ENCODE results near the gene ATP5MK. TPM values are rescaled to one million over a fixed set of nuclear protein-coding genes. Genes with fewer than 3 reads are reported as not detected.
A peak's percentile ranks its signal among the peaks of the same experiment; 100 is the strongest.
"Not testable (repeated sequence)": the region's sequence is repeated elsewhere in the genome, so short reads cannot be mapped to it uniquely, and the experiment has no call there.

ATP5MK gene
- total RNA-seq, 1 experiment from 2014 or later = 242 TPM

DNA sequence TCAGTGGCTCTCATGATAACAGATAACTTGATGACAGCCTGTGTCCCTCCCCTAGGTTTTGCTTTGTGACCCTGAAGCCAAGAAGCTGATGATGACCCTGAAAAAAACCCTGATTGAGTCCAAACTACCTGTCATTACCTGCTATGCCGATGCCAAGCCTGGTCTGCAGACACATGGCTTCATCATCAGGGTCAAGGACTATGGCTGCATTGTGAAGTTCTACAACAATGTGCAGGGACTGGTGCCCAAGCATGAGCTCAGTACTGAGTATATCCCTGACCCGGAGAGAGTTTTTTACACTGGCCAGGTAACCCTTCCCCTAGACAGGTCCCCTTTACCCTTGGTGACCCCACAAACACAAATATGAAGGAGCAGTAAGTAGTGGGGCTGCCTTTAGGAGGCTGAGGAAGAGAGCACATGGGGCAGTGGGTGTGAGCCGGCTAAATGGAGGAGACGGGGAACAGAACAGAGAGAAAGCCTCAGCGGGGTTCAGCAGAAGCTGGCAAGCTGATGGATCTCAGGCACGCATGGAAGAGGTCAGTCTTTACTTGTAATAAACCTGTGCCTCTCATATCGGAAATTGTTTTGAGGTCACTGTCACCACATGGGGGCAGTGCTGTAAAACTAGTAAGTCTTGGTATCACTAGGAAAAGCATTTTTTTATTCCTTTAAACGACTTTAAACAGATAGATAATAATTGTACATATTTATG, 20.3 kb upstream of the ATP5MK start:
- peak; percentile 29 for DNase-seq (ENCODE audit: low read depth)
- in situ Hi-C loops (cut with HindIII; ENCODE audit: low pct_unique_long_range_greater_than_20kb, low sequenced_read_pairs) = no loop called here

DNA sequence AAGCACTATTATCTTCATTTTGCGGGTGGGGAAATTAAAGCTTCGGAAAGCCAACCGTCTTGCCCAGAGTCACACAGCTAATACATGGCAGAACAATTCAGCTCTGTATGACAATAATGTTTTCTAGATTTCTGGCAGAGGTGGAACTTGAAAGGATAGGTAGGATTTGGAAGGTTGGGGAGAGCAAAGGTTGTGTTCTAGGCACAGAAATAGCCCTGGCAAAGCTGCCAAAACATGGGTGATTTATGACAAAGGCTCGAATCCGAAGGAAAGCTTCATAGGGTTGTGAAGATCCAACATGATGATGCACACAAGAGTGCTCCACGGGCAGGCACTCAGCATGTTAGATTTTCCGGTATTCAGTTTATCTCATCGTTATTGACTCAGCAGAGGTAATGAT, 19.3 kb upstream of the ATP5MK start:
- DNase-seq (ENCODE audit: low read depth) = no peak
- in situ Hi-C loops (cut with HindIII; ENCODE audit: low pct_unique_long_range_greater_than_20kb, low sequenced_read_pairs) = no loop called here

DNA sequence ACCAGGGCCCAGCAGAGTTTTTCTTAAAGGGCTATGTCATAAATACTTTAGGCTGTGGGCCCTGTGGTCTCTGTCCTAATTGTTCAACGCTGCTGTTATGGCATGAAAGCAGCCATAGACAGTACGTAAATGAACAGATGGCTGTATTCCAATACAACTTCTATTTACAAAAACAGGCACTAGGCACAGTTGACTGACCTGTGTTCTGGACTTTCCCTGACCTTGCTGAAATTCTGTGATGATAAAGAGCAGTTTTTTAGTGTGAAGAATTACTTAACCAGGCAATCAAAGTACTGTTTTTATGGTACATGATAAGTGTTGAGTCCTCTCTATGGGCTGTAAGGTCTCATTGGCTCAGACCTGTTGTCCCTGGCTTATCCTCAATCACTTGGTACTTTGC, 17.3 kb upstream of the ATP5MK start:
- in situ Hi-C loops (cut with HindIII; ENCODE audit: low pct_unique_long_range_greater_than_20kb, low sequenced_read_pairs) = no loop called here
- DNase-seq (ENCODE audit: low read depth) = no peak

DNA sequence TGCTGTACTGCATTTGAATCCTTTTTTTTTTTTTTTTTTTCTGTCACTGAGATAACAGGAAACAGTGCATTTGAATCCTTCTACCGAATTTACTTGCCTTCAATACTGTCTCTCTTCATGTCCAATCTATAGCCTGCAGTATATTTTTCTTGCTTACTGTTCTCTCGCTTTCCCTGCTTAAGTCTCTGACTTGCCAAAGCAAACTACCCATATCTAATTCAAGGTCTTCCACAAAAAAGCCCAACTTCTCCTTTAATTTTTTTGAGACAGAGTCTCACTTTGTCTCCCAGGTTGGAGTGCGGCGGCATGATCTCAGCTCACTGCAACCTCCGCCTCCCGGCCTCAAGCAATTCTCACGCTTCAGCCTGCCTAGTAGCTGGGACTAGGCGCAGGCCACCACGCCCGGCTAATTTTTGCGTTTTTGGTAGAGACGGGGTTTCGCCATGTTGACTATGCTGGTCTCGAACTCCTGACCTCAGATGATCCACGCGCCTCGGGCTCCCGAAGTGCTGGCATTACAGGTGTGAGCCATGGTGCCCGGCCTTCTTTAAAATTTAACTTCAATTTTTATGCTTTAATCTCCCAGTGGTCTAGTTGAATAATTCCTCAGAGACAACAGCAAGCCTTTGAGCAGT, 1.0 kb upstream of the ATP5MK start:
- in situ Hi-C loops (cut with HindIII; ENCODE audit: low pct_unique_long_range_greater_than_20kb, low sequenced_read_pairs) = no loop called here
- no peak for DNase-seq (ENCODE audit: low read depth)

DNA sequence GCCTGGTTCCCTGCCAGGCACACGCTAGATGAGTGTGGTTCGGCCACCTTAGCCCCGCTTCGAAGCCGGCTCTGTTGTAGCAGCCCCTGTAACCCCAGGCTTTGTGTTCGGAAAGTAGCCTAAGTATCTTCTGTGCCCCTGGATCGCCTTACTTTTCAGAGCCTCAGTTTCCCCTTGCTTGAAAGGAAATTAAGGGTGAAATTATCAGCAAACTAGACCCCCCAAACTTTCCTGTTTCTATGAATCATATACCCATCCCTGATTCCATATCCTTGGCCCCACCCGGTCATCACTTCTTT, 463 bp upstream of the ATP5MK start:
- in situ Hi-C loops (cut with HindIII; ENCODE audit: low pct_unique_long_range_greater_than_20kb, low sequenced_read_pairs) = no loop called here
- DNase-seq (ENCODE audit: low read depth) = no peak

DNA sequence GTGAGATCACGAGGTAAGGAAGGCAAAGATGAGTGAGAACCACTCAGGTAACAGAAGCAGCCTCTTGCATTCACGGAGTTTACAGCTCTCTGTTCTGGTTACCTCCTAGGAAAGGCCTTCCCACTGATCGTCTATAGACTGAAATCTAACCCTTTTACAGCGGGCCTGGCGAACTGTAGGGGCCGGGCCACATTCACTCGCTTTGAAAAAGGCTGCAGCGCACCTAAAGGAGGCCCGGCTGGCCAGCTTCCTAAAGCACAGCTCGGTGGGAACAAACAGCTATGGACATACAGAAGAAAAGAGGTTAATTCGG, 565 bp downstream of the ATP5MK start:
- DNase-seq (ENCODE audit: low read depth) = peak; percentile 16
- in situ Hi-C loops (cut with HindIII; ENCODE audit: low pct_unique_long_range_greater_than_20kb, low sequenced_read_pairs) = no loop called here

DNA sequence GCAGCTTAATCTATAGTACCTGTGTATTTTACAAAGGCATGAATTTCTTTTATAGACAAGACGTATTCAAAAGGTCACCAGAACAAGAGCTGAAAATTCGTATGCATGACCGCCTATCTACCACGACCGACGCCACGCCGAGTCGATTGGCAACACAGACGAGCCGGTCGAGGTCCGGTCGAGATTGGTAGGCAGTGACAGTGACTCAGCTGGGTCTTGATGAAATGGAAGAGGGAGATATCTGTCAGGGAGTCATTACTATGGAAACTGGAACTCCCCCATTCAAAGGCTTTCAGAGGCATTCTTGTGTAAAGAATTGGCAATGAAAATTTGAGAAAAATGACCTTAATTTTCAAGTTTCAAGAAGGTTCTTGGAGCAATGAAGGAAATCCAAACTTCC, 2.1 kb downstream of the ATP5MK start:
- in situ Hi-C loops (cut with HindIII; ENCODE audit: low pct_unique_long_range_greater_than_20kb, low sequenced_read_pairs) = no loop called here
- DNase-seq (ENCODE audit: low read depth) = peak; percentile 45

DNA sequence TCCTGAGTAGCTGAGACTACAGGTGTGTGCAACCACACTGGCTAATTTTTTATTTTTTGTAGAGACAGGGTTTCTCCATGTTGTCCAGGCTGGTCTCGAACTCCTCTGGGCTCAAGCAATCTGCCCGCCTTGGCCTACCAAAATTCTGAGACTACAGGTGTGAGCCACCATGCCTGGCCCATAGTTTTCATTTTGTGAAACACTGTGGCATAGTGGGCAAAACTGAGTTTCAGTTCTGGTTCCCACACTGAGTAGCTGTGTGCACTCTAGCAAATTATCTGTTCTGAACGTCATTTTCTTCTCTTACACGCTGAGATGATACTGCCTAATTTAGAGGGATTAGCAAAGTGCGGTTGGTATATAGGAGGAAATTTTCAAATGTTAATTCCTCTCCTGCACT, 13.5 kb downstream of the ATP5MK start:
- in situ Hi-C loops (cut with HindIII; ENCODE audit: low pct_unique_long_range_greater_than_20kb, low sequenced_read_pairs) = no loop called here
- DNase-seq (ENCODE audit: low read depth) = no peak

DNA sequence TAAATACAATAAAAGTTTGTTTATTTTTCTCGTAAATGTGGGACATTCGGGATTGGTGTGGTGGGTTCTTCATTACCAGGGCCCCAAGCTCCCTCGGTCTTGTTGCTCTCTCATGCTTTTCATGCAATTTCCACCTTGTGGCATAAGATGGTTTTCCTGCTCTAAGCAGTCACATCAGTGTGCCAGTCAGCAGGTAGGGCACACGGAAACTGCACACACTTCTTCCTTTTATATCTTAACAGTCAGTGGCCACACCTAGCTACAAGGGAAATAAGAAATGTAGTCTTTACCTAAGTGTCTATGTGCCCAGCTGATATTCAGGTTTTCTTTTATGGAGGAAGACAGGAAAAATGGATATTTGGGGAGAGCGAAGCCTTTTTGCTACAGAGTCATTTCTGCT, 22.0 kb downstream of the ATP5MK start:
- in situ Hi-C loops (cut with HindIII; ENCODE audit: low pct_unique_long_range_greater_than_20kb, low sequenced_read_pairs) = no loop called here
- no peak for DNase-seq (ENCODE audit: low read depth)

DNA sequence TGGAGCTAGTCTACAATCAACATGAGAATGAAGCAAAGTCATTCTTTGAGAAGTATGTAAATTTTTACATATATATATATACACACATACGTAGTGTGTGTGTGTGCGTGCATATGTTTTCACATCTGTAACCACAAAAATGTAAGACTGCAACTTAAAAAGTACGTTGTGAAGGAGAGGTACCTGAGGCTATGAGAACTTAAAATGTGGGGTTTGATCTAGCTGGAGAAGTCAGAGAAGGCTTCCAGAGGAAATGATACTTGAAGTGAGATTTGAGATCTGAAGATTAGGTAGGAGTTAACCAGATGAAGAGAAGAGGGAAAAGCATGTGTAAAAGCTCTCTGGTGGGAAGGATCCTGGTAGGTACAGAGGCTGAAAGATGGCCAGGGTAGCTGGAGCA, 22.7 kb downstream of the ATP5MK start:
- no peak for DNase-seq (ENCODE audit: low read depth)
- in situ Hi-C loops (cut with HindIII; ENCODE audit: low pct_unique_long_range_greater_than_20kb, low sequenced_read_pairs) = no loop called here

DNA sequence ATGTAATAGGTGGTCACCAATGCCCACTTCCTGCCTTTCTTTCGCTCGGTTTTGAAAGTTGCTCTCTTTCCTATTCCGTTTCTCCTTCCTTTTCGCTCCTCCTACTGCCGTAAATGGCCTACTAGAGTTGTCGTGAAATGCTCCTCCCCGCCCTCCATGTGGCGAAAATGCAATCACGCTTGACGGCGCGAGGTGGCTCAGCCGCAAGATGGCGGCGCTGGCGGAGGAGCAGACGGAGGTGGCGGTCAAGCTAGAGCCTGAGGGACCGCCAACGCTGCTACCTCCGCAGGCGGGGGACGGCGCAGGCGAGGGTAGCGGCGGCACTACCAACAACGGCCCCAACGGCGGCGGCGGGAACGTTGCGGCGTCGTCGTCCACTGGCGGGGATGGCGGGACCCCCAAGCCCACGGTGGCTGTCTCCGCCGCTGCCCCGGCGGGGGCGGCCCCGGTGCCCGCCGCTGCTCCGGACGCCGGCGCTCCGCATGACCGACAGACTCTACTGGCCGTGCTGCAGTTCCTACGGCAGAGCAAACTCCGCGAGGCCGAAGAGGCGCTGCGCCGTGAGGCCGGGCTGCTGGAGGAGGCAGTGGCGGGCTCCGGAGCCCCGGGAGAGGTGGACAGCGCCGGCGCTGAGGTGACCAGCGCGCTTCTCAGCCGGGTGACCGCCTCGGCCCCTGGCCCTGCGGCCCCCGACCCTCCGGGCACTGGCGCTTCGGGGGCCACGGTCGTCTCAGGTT, 28.3 kb downstream of the ATP5MK start, which contains the start of gene TAF5:
TSS of gene TAF5 (plus strand) at position 195 of the 737 bp plus-strand sequence. CDS start at position 209, 14 bp downstream.
- DNase-seq (ENCODE audit: low read depth) = peak; percentile 91
- in situ Hi-C loops (cut with HindIII; ENCODE audit: low pct_unique_long_range_greater_than_20kb, low sequenced_read_pairs) = no loop called here

DNA sequence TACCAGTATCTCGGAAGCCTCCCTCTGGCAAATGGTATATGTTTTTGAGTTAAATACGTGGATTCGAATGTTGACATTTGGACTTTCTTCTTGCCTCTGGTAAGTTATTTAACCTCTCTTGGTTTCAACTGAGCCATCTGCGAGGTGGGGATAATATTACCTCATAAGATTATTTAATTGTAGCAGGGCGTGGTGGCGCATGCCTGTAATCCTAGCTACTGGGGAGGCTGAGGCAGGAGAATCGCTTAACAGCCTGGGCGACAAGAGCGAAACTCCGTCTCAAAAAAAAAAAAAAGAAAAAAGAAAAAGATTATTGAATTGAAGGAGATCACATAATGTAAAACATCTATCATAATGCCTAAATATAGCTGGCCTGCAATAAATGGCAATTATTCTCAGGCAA, 28.9 kb downstream of the ATP5MK start:
- DNase-seq (ENCODE audit: low read depth) = no peak
- in situ Hi-C loops (cut with HindIII; ENCODE audit: low pct_unique_long_range_greater_than_20kb, low sequenced_read_pairs) = no loop called here

DNA sequence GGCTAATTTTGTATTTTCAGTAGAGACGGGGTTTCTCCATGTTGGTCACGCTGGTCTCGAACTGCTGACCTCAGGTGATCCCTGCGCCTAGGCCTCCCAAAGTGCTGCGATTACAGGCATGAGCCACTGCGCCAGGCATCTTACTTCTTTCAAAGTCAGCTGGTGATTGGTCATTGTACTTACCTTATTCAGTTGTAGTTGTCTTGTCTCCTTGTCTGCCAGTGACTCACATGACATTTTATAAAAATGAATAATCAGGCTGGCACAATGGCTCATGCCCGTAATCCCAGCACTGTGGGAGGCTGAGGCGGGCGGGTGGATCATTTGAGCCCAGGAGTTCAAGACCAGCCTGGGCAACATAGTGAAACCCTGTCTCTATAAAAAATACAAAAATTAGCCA, 35.5 kb downstream of the ATP5MK start:
- in situ Hi-C loops (cut with HindIII; ENCODE audit: low pct_unique_long_range_greater_than_20kb, low sequenced_read_pairs); DNase-seq (ENCODE audit: low read depth): not testable (repeated sequence)

DNA sequence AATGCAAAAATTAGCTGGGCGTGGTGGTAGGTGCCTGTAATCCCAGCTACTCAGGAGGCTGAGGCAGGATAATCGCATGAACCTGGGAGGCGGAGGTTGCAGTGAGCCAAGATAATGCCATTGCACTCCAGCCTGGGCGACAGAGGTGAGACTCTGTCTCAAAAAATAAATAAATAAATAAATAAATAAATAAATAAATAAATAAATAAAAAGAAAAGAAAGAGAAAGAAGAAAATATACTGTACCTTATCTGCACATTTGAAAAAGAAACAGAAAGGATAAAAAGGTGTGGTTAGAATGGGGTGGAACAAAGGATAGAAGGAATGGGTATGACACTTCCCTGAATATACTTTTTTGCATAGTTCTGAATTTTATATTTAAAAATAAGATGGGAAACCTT, 36.8 kb downstream of the ATP5MK start:
- in situ Hi-C loops (cut with HindIII; ENCODE audit: low pct_unique_long_range_greater_than_20kb, low sequenced_read_pairs); DNase-seq (ENCODE audit: low read depth): not testable (repeated sequence)

DNA sequence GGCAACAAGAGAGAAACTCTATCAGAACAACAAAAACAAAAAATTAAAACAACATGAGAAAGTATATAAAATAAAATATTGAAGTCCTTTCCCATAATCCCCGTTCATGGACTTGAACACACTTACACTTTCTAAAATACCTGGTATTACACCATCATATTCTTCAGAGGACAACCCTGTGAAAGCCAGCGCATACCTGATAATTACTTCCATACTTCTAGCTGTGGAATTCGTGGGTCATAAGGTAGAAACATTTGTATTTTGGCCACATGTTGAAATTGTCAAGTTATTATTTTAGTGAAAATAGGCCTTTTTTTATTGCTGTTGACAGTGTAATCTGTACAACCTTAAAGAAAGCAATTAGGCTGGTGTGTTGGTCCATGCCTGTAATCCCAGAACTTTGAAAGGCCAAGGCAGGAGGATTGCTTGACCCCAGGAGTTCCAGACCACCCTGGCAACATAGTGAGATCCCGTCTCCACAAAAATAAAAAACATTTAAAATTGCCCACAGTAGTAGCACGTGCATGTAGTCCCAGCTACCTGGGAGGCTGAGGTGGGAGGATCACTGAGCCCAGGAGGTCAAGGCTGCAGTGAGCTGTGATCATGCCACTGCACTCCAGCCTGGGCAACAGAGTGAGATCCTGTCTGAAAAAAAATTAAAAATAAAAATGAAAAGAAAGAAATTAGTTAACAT, 40.2 kb downstream of the ATP5MK start:
- no peak for DNase-seq (ENCODE audit: low read depth)
- in situ Hi-C loops (cut with HindIII; ENCODE audit: low pct_unique_long_range_greater_than_20kb, low sequenced_read_pairs) = no loop called here

DNA sequence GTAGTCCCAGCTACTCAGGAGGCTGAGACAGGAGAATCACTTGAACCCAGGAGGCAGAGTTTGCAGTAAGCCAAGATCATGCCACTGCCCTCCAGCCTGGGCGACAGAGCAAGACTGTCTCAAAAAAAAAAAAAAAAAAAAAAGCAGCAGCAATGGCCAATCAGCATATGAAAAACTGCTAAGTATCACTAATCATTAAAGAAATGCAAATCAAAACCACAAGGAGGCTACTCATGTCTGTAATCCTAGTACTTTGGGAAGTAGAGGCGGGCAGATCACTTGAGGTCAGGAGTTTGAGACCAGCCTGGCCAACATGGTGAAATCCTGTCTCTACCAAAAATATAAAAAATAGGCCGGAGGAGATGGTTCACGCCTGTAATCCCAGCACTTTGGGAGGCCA, 41.7 kb downstream of the ATP5MK start:
- peak; percentile 58 for DNase-seq (ENCODE audit: low read depth)

DNA sequence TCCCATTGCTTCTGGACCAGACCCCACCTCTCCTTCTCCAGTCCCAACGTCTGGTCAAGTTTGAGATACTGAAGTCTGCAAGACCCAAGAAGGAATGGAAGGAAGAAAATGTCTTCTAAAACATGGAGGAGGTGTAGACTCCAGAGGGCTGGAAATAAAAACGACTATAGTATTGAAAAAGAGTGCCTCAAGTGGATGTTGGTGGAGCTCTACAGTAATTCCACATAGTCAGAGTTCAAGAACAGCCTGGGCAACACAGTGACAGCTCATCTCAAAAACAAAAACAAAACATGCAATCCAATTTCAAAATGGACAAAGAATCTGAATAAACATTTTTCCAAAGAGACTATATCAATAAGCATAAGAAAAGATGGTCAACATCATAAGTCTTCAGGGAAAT, 43.0 kb downstream of the ATP5MK start:
- in situ Hi-C loops (cut with HindIII; ENCODE audit: low pct_unique_long_range_greater_than_20kb, low sequenced_read_pairs) = no loop called here
- DNase-seq (ENCODE audit: low read depth) = peak; percentile 28

More for the DNA sequence above, 41.7 kb downstream of the ATP5MK start:
- in situ Hi-C loops (cut with HindIII; ENCODE audit: low pct_unique_long_range_greater_than_20kb, low sequenced_read_pairs) = not testable (repeated sequence)

DNA sequence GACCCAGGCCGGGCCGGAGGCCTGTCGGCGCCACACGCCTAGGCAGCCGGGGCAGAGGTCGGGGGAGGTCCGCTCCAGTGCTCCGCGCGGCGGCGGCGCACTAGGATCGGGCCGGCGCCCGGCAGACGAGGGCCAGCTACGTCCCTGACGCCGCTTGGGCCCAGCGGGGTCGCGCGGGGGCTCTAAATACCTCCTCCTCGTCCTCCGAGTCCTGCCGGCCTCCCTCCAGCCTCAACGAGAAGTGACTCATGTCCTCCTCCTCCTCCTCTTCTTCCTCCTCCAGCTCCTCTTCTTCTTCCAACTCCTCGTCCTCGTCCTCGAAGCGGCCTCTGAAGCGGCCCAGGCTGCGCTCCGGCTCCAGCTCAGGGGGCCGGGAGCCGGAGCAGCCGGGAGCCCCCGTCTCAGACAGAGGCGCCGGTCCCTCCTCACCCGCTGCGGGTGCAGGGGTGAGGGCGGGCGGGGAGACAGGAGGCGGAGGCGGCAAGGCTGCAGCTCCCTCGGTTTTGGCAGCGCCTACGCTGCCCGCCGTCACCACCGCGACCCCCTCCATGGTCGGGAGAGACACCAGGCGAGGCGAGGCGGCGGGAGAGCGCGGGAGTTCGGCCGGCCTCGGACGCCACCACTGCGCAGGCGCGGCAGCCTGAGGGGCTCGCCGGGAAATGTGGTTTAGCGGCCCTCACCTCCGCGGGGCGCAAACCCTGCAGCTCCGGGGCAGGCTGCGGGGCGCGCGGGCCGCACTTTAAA, 45.6 kb downstream of the ATP5MK start, which contains the start of gene PCGF6:
TSS of gene PCGF6 (minus strand) at position 624 of the 744 bp plus-strand sequence. CDS start at position 550, 74 bp downstream.
- DNase-seq (ENCODE audit: low read depth) = peak; percentile 80
- in situ Hi-C loops (cut with HindIII; ENCODE audit: low pct_unique_long_range_greater_than_20kb, low sequenced_read_pairs) = no loop called here

Measured in Caki2 (cell line).